HL-60/S4 treated with retinoic acid at 250 ng/mL for 4 days and 3 days (cell line): ENCODE data around the gene SLC4A9.

ENCODE experiments used
- in situ Hi-C: fragments of 300-500 bp; cut with MboI; formaldehyde crosslinking; loops from 2 replicates; pipeline ENCODE4 v1.7.0; 2022; ENCODE audit warnings: low sequenced_read_pairs

SLC4A9 gene

GRCh38 chr5:140358738-140359310 is 1.2 kb upstream of the SLC4A9 start:
- in situ Hi-C loops, result loop anchor here (10.0 kb wide), 1 partner anchor 114 kb away; no protein-coding TSS in a partner anchor

GRCh38 chr5:140360681-140361479 is 886 bp downstream of the SLC4A9 start:
- in situ Hi-C loops, result no loop called here

GRCh38 chr5:140361901-140362300 is 1.9 kb downstream of the SLC4A9 start:
- in situ Hi-C loops, result no loop called here

GRCh38 chr5:140362311-140362710 is 2.3 kb downstream of the SLC4A9 start:
- in situ Hi-C loops, result no loop called here

GRCh38 chr5:140362875-140363630 is 3.1 kb downstream of the SLC4A9 start:
- in situ Hi-C loops, result no loop called here

- in situ Hi-C loops, result no loop called here
These were observed 3.9 kb downstream of the SLC4A9 start for GRCh38 chr5:140363631-140364471.

GRCh38 chr5:140364472-140364765 is 4.4 kb downstream of the SLC4A9 start:
- in situ Hi-C loops, result no loop called here

- in situ Hi-C loops, result no loop called here
These were observed 5.3 kb downstream of the SLC4A9 start for GRCh38 chr5:140365282-140365681.

GRCh38 chr5:140365941-140366340 is 5.9 kb downstream of the SLC4A9 start:
- in situ Hi-C loops, result no loop called here

- in situ Hi-C loops, result no loop called here
These were observed 6.7 kb downstream of the SLC4A9 start for GRCh38 chr5:140366589-140367255.

- in situ Hi-C loops, result no loop called here
These were observed 7.4 kb downstream of the SLC4A9 start for GRCh38 chr5:140367256-140368013.

GRCh38 chr5:140371356-140372151 is 11.6 kb downstream of the SLC4A9 start:
- in situ Hi-C loops, result loop anchor here (10.0 kb wide), 1 partner anchor 333 kb away; the partner anchor contains the start of gene ZMAT2

GRCh38 chr5:140372971-140373487 is 13.0 kb downstream of the SLC4A9 start:
- in situ Hi-C loops, result loop anchor here (10.0 kb wide), 1 partner anchor 332 kb away; the partner anchor contains the start of gene ZMAT2

- in situ Hi-C loops, result no loop called here
These were observed 21.4 kb downstream of the SLC4A9 start for GRCh38 chr5:140381351-140381750.

GRCh38 chr5:140381972-140382371 is 22.0 kb downstream of the SLC4A9 start:
- in situ Hi-C loops, result no loop called here

GRCh38 chr5:140382866-140383265 is 22.9 kb downstream of the SLC4A9 start:
- in situ Hi-C loops, result no loop called here

- in situ Hi-C loops, result no loop called here
These were observed 23.3 kb downstream of the SLC4A9 start for GRCh38 chr5:140383300-140383699.

- in situ Hi-C loops, result no loop called here
These were observed 28.1 kb downstream of the SLC4A9 start for GRCh38 chr5:140388052-140388451.

GRCh38 chr5:140391312-140391711 is 31.3 kb downstream of the SLC4A9 start:
- in situ Hi-C loops, result no loop called here
